LNCaP clone FGC (cell line): ENCODE data around the gene EXOC2.

Experiments
- DNase-seq: peaks from one replicate; pipeline ENCODE4 v3.0.0-alpha.2; 2011; ENCODE audit warnings: low read depth
- H3K4me3 ChIP-seq: 2 replicates; pipeline ENCODE4 v1.5.1; 2011; ENCODE audit warnings: mild to moderate bottlenecking, low read depth, low read length, control low read depth
- TF ChIP-seq, protein P1 (sequence below): IDR thresholded peaks from 2 replicates; pipeline ENCODE4 v1.5.1; 2012; ENCODE audit warnings: mild to moderate bottlenecking; ENCODE audit not compliant: control insufficient read depth, insufficient read depth; ENCODE audit errors: extremely low read depth

Gene EXOC2

GRCh38 chr6:508614-509013 is 184.3 kb downstream of the EXOC2 start:
- TF ChIP-seq, protein P1, sequence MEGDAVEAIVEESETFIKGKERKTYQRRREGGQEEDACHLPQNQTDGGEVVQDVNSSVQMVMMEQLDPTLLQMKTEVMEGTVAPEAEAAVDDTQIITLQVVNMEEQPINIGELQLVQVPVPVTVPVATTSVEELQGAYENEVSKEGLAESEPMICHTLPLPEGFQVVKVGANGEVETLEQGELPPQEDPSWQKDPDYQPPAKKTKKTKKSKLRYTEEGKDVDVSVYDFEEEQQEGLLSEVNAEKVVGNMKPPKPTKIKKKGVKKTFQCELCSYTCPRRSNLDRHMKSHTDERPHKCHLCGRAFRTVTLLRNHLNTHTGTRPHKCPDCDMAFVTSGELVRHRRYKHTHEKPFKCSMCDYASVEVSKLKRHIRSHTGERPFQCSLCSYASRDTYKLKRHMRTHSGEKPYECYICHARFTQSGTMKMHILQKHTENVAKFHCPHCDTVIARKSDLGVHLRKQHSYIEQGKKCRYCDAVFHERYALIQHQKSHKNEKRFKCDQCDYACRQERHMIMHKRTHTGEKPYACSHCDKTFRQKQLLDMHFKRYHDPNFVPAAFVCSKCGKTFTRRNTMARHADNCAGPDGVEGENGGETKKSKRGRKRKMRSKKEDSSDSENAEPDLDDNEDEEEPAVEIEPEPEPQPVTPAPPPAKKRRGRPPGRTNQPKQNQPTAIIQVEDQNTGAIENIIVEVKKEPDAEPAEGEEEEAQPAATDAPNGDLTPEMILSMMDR = no peak
- H3K4me3 ChIP-seq = no peak overlapping the region
- DNase-seq = no peak

- H3K4me3 ChIP-seq = no peak overlapping the region
- TF ChIP-seq, protein P1 = no peak
- DNase-seq = no peak
These were observed 184.9 kb downstream of the EXOC2 start for GRCh38 chr6:508006-508405.

DNA sequence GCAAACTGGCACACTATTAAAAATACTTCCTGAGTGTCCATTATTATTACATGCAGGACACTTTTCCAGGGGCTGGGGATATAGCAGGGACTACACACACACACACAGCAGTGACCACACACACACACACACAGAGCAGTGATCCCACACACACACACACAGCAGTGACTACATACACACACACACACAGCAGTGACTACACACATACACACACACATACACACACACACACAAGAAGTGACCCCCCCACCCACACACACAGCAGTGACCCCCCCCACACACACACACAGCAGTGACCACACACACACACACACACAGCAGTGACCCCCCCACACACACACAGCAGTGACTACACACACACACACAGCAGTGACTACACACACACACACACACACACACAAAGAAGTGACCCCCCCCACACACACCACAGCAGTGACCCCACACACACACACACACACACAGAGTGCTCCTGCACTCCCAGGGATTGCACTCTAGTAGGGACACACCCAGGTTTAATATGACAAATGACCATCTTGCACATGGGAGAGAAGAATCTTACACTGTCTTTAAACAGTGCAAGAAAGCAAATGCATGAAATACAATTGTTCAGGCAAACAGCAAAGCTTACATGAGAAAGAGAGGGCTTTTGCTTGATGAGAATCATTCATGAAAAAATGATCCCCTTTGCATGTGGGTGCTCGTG is 185.9 kb downstream of the EXOC2 start:
- no peak overlapping the region for H3K4me3 ChIP-seq
- TF ChIP-seq, protein P1 = no peak
- no peak for DNase-seq

- no peak overlapping the region for H3K4me3 ChIP-seq
- TF ChIP-seq, protein P1 = no peak
- DNase-seq = no peak
These were observed 186.4 kb downstream of the EXOC2 start for GRCh38 chr6:506508-506907.

- TF ChIP-seq, protein P1 = no peak
- no peak overlapping the region for H3K4me3 ChIP-seq
- no peak for DNase-seq
These were observed 187.6 kb downstream of the EXOC2 start for GRCh38 chr6:505374-505773.

- no peak overlapping the region for H3K4me3 ChIP-seq
- TF ChIP-seq, protein P1 = no peak
- no peak for DNase-seq
These were observed 188.4 kb downstream of the EXOC2 start for GRCh38 chr6:504446-504980.
